Measurements from ENCODE around the gene NDUFB6.

NDUFB6 gene

DNA sequence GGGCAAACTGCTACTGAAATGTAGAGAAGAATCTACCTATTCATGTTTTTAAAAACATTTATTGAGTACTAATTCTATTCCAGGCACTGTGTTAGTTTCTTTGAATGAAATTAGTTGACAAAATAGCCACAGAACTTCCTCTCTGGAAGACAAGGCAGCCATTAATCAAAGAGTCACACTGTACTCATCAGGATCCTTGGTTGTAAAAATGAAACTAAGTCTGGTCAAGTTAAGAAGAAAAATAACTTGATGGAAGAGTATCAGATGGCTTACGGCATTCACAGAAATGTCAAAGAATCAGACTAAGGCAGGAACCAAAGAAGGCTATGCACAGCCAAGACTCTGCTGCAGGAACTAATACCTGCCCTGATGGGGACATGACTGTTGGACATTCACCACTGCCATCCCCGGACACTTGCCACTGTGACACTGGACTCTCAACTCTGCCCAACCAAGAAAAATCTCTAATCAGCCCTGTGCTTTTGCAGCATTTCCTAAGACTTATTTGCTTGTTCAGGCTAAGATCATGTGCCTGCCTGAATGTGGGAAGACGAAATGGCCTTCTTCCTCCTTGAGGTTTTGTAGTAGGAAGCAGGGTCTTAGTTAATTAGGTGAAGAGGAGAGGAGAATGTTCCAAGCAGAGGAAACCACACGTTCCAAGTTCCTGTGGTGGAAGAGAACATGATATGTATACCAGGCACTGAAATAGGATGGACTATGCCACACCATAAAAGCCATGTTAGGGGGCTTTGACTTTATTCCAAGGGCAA lies 23.3 kb upstream of the NDUFB6 start:
- TF ChIP-seq, protein P1, sequence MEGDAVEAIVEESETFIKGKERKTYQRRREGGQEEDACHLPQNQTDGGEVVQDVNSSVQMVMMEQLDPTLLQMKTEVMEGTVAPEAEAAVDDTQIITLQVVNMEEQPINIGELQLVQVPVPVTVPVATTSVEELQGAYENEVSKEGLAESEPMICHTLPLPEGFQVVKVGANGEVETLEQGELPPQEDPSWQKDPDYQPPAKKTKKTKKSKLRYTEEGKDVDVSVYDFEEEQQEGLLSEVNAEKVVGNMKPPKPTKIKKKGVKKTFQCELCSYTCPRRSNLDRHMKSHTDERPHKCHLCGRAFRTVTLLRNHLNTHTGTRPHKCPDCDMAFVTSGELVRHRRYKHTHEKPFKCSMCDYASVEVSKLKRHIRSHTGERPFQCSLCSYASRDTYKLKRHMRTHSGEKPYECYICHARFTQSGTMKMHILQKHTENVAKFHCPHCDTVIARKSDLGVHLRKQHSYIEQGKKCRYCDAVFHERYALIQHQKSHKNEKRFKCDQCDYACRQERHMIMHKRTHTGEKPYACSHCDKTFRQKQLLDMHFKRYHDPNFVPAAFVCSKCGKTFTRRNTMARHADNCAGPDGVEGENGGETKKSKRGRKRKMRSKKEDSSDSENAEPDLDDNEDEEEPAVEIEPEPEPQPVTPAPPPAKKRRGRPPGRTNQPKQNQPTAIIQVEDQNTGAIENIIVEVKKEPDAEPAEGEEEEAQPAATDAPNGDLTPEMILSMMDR (IDR thresholded peaks at IDR 0.05; ENCODE audit: insufficient read depth, low read length, poor library complexity, severe bottlenecking), result no peak
- no peak for DNase-seq (ENCODE audit: extremely low read depth, insufficient read length)
- Histone ChIP-seq H3K27me3 (replicated peaks; ENCODE audit: control insufficient read depth, insufficient read depth, low read length) (no peaks in the 10 kb centered on the region), H3K4me3 (replicated peaks; ENCODE audit: low read depth, low read length) (no peak overlapping the region), H3K36me3 (ENCODE audit: control insufficient read depth, insufficient read depth, low read length) (no peaks in the 10 kb centered on the region)

DNA sequence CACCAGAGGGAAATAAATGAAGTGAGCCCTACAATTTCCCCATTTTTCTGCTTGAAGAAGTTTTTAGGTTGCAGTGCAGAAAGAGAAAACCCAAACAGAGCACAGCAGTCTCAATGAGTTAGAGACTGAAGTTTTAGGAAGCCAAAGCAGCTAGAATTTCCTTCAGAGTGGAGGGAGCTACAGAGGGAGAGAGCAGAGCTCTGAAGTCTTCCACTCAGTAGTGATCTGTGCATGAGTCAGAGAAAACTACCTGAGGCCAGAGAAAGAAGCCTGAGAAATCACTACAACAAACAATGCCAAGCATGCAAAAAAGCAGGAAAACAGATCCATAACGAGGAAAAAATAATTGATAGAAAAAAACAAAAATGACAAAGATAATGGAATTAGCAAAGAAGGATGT lies 17.9 kb upstream of the NDUFB6 start:
- TF ChIP-seq, protein P1 (IDR thresholded peaks at IDR 0.05; ENCODE audit: insufficient read depth, low read length, poor library complexity, severe bottlenecking), result no peak
- H3K36me3 ChIP-seq (ENCODE audit: control insufficient read depth, insufficient read depth, low read length), result no peaks in the 10 kb centered on the region
- no peak overlapping the region for H3K4me3 ChIP-seq (replicated peaks; ENCODE audit: low read depth, low read length)
- DNase-seq (ENCODE audit: extremely low read depth, insufficient read length), result no peak
- no peaks in the 10 kb centered on the region for H3K27me3 ChIP-seq (replicated peaks; ENCODE audit: control insufficient read depth, insufficient read depth, low read length)

DNA sequence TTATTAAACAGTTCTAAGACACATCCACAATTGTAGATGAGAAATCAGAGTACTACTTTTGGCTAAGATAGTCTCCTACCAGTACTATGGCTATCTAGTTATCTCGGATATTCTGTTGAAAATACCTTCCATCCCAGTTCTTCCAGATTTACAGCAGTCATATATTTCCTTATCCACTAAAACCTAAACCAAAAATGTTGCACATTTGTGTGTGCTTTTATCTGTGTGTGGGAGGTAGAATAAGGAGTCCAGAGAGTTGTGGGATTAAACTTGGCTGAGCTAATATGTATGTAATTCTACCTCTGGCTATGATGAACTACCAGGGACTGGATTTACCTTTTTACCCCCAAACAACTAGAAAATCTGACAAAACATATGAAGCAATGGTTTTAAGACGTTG lies 17.5 kb upstream of the NDUFB6 start:
- TF ChIP-seq, protein P1 (IDR thresholded peaks at IDR 0.05; ENCODE audit: insufficient read depth, low read length, poor library complexity, severe bottlenecking), result no peak
- DNase-seq (ENCODE audit: extremely low read depth, insufficient read length), result no peak
- Histone ChIP-seq H3K4me3 (replicated peaks; ENCODE audit: low read depth, low read length) (no peak overlapping the region), H3K36me3 (ENCODE audit: control insufficient read depth, insufficient read depth, low read length) (no peaks in the 10 kb centered on the region), H3K27me3 (replicated peaks; ENCODE audit: control insufficient read depth, insufficient read depth, low read length) (no peaks in the 10 kb centered on the region)

DNA sequence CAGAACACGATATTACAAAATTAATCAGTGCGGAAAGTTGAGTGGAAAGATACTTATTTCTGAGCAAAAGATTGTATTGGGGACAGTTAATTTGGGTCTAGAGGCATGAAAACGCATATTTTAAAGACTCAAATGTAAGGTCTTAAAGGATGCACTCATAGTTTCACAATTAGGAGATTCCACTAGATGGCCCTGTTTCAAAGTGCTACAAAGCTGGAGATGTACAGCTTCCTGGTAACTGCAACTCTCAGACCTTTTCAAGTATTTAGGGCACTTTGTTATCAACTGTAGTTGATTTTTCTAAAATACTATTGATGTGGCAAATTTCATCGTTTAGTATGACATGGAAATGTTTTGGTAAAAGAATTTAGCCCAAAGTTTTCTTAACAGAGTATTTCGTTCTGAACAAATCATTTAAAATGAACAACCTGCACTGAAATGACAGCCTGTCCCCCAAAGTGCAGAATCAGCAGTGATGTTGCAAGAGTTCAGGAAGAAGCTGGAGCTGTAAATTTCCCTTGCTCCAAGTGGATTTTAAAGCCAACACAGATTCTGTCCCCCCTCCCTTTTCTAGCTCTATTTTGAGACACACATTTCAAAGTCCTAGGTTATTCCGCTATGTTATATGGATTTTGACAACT lies 16.2 kb upstream of the NDUFB6 start:
- DNase-seq (ENCODE audit: extremely low read depth, insufficient read length), result no peak
- TF ChIP-seq, protein P1 (IDR thresholded peaks at IDR 0.05; ENCODE audit: insufficient read depth, low read length, poor library complexity, severe bottlenecking), result peak; percentile 53
- H3K4me3 ChIP-seq (replicated peaks; ENCODE audit: low read depth, low read length), result no peak overlapping the region
- no peaks in the 10 kb centered on the region for H3K27me3 ChIP-seq (replicated peaks; ENCODE audit: control insufficient read depth, insufficient read depth, low read length)
- no peaks in the 10 kb centered on the region for H3K36me3 ChIP-seq (ENCODE audit: control insufficient read depth, insufficient read depth, low read length)

DNA sequence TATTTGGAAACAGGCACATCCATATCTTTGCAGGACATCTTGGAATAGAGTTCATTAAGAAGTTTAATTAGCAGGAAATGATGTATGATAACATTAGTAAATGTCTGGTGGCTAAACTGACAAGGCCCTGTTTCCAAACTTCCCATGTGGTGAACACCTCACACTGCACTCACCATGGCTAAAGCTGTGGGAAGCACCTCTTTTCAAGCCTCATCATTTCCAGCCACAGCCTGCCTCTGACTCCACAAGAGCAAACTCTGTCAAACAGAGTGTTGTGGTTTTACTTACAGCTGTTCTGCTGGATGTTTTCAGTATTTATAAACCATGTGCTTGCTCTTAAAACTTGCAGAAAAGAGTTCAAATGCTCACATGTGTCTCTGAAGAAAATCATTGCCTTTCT lies 14.9 kb upstream of the NDUFB6 start:
- Histone ChIP-seq H3K4me3 (replicated peaks; ENCODE audit: low read depth, low read length) (no peak overlapping the region), H3K27me3 (replicated peaks; ENCODE audit: control insufficient read depth, insufficient read depth, low read length) (no peaks in the 10 kb centered on the region), H3K36me3 (ENCODE audit: control insufficient read depth, insufficient read depth, low read length) (no peaks in the 10 kb centered on the region)
- TF ChIP-seq, protein P1 (IDR thresholded peaks at IDR 0.05; ENCODE audit: insufficient read depth, low read length, poor library complexity, severe bottlenecking), result no peak
- no peak for DNase-seq (ENCODE audit: extremely low read depth, insufficient read length)

All from GM06990 (cell line).